ENCODE results near the gene ITGA1.
"Not testable (repeated sequence)": the region's sequence is repeated elsewhere in the genome, so short reads cannot be mapped to it uniquely, and the experiment has no call there.

ITGA1 gene

DNA sequence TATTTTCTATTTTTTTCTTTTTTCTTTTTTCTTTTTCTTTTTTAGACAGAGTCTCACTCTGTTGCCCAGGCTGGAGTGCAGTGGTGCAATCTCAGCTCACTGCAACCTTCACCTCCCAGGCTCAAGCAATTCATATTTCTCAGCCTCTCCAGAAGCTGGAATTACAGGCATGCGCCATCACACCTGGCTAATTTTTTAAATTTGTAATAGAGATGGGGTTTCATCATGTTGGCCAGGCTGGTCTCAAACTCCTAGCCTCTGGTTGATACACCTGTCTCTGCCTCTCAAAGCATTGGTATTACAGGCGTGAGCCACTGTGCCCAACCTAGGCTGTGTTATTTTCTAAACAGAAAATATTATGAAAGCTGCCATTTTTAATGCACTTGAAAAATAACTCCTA lies 78.3 kb downstream of the ITGA1 start:
- not testable (repeated sequence) for DNase-seq (ENCODE audit: low spot score)

DNA sequence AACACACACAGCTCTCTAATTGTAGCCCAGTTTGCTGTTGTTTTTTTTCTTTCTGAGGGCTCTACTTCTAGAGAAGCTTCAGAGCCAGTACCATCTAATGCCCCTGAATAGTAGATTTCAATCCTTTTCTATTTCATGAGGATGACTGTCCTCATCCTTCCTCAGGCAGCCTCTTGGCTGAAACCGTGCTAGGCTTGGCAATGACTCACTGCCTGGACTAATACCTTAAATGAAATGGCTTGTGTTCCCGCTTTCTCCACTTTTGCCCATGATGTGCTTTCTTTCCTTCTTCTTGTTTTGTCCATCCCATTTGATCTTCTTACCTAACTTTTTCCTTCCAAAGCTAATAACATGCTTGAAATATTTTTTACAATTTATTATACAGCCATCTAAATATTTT lies 80.1 kb downstream of the ITGA1 start:
- DNase-seq (ENCODE audit: low spot score), result no peak

DNA sequence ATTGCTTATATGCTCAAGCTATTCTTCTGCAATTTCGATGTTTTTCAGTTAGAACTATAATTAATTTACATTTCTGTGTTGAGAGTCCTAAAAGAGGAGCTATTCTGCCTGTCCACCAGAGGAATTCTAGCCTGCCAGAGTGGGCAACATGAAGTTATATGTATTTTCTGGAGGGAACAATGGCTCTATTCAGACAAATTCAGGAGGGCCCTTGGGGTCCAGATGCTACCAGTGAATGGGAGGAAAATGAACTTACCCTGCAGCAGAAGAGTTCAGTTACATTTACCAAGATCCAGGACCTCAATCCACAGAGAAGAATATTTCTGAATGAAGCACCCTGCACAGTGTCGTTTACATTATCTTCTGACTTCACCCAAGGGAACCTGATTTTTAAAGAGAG lies 80.7 kb downstream of the ITGA1 start:
- DNase-seq (ENCODE audit: low spot score), result no peak

DNA sequence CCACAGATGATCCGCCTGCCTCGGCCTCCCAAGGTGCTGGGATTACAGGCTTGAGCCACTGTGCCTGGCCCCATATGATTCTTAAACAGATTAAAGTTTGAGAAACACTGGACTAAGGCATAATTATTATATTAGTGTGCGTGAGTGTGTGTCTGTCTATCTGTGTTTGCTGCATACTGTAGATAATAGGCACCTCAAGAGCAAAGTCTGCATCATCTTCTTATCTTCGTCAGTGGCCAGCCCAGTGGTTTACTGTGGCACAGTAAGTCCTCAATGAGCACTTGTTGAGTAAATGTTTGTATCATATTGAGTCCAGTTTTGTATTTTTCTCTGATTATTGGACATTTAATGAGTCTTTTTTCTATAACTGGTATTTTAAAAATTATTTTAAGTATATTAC lies 81.7 kb downstream of the ITGA1 start:
- DNase-seq (ENCODE audit: low spot score), result no peak

DNA sequence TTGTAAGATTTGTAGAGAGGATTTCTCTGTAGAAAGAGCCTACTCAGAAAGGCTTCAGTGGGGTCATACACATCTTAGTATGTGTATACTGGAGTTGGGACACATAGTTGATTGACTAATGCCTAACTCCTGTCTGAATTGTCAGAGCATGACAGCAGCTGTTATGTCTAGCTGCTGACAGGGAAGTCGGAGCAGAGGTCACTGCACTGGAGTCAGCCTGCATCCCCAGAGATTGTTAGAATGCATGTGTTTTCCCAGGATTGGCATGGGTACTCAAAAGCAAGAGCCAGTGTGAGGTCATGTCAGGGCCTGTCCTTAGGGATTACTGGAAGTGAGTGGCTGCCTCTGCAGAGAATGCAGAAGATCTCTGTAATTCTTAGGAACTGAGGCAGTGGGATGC lies 82.7 kb downstream of the ITGA1 start:
- no peak for DNase-seq (ENCODE audit: low spot score)

DNA sequence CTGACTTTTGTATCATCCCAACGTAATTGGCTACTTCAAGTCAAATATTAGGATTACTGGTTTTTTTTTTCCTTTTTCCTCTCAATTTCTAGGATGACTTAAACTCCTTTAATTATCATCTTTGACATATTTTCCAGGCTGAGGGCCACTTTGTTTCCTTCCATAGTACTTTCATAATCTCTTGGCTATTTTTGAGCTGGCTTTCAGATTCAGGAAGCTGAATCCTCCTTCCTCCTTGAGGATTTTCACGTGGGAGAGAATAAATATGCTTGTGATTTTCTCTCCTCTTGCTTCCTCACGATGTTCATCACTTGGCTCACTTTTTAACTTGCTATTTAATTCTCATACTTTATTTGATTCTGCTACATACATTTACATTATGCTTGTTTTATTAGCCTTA lies 88.1 kb downstream of the ITGA1 start:
- DNase-seq (ENCODE audit: low spot score), result no peak

DNA sequence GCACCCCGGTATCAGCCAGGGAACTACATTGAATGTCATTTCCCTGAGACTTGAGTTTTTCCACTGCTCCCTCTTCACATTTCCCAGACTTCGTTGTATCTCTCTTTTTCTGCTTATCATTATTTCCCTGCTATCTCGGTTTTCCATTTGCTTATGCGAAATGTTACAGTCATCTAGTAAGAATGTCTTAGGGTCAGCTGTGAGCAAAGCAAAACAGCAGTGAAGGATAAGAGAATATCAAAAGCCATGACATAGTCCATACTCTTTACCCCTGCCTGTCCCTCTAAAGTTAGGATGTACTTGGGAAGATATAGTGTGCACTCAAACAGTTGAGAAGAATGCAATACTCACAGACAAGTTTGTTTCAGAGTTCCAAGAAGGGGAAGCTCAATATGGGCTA lies 88.7 kb downstream of the ITGA1 start:
- DNase-seq (ENCODE audit: low spot score), result no peak

DNA sequence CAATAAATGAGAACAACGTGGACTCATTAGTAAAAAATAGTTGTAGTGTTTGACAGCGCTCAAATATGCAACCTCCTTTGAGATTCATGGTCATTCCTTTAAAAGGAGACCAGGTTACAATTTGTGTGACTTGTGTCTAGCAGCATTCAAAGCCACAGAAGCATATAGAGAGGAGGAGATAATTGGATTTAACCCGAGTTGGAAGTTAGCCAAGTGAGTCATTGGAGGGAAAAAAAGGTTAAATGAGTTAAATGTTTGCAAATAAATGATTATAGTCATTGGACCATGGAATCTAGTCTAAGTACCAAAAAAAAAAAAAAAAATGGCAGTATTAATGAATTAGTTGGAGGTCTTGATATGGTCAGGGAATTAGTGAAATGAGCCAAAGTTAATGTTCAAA lies 90.9 kb downstream of the ITGA1 start:
- DNase-seq (ENCODE audit: low spot score), result no peak

DNA sequence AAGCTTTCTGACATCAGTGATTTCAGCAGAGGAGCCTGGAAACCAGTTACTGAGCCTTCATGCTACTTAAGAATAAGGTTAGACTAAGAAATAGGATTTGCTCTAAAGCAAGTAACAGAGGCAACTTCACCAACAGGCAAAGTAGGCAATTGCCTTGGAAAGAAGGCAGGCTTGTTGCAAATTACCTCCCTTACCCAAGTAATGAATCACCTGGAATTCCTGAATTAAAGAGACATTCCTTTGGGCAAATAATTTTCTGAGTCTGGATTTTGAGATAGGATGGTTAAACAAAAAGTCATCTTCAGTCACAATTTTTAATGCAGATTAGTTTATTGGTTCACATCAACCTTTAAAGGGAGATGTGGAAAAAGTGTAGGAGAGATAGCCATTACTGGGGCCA lies 92.8 kb downstream of the ITGA1 start:
- DNase-seq (ENCODE audit: low spot score), result no peak

DNA sequence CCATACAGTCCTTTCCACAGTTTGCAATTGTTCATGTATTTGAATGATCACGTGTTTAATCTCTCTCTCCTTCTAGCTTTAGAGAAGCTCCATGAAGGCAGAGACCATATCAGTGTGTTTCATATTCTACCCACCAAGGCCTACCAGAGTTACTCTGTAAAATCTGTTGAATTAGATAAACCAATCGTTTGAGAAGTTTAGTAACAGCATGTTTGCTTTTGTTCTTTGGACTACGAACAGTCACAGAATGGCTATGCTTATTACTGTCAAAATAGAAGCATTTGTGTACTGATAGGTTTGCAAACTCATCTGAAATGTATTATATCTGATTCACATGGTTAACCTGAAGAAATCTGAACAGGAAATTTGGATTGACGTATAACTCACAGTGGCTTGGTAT lies 93.8 kb downstream of the ITGA1 start:
- no peak for DNase-seq (ENCODE audit: low spot score)

DNA sequence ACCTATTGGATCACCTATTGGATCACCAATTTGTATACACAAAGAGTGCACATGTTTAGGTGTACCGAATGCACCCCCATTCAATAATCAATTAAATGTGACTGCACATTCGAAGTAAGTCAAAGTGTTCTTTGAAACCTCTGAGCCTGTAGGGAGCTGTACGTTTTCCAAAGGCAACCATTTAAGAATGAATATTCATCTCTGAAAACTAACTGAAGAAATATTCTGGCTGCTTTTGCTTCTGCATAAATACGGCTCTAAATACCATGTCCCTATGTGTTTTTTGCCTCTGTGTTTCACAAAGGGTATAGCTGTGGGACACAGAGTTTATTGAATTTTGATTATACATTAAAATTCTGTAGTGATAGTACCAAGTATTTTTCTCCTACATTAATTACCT lies 95.4 kb downstream of the ITGA1 start:
- no peak for DNase-seq (ENCODE audit: low spot score)

DNA sequence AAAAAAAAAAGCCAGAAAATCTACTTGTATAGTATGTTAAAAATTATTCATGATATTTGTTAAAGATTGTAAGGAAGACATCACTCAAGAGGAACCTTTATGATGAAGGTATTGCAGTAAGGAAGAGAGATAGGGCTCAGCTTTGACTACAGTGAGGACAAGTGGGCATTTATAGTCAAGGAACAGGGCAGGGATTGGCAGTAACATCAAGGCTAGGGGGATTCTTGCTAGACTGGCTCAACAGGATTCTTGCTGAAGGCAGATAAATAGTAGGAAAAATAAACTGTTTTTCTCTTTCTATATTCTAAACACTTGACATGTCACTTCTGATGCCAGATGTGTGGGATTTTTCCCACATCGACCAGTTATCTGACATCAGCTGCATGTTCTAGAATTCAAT lies 96.7 kb downstream of the ITGA1 start:
- no peak for DNase-seq (ENCODE audit: low spot score)

DNA sequence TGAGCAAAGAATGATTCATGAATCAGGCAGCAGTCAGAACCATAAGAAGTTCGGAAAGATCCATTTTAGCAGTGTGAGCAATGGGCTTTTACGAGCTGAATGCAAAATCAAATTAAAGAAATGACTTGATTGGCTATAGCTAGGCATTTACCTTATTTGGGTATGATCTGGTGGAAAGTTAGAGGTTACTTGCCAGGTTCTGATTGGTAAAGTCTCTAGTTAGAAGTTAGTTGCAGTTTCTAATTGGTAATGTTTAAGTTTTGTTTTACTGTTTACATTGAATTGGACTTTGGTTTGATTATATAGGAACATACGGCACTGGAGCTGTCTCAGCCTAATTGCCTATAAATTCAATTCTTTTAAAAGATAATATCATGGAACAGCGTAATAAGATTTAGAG lies 97.9 kb downstream of the ITGA1 start:
- no peak for DNase-seq (ENCODE audit: low spot score)

DNA sequence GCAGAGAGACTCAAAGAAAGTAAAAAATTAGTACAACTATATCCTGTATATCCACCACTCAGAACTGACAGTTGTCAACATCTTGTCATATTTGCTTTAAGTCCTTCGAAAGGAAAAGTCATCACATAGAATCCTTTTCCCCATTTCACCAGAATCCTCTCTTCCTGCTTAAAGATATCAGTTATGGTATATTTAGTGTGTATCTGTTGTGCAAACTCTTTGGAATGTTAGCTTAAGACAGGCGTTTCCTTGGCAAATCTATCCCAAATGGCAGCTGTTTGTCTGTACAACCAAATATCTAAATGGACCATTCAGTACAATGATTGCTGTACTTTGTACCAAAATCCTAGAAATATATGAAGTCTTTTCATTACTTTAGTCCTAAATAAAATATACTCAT lies 98.5 kb downstream of the ITGA1 start:
- DNase-seq (ENCODE audit: low spot score), result no peak

DNA sequence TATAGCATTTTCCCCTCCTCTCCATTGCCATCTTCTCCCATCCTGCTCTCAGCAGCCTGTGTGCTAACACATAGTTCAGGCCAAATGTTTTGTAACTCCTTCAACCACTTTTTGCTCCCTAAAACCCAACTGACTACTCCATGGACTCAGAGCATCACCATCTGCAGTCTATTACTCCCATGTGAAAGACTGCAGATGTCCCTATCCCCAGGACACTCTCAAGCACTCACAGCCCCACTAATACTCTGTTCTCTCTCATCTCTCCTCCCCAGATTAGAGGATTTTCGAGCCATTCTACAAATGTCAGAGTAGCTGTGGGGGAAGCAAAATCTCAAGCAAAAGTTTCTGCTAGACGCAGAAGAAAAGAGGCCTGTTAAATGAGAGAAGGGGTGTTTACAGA lies 99.3 kb downstream of the ITGA1 start:
- no peak for DNase-seq (ENCODE audit: low spot score)

DNA sequence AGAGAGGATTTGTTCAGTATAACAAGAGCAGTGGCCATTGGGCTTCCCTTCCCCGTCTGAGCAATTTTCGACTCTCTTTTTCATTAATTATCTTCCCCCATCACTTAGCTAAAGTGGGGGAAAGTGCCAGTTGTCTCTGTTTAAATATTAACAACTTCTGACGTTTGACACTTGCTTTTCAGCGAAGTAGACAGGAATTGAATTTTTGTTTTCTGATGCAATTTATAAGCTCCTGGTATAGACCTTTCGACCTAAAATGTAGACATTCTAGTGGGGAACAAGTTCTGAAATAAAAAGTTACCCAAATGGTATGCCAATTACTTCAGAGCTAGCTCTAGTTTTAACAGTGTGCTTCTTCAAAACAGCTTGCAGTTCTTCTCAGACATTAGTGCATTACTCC lies 100.6 kb downstream of the ITGA1 start:
- DNase-seq (ENCODE audit: low spot score), result no peak

DNA sequence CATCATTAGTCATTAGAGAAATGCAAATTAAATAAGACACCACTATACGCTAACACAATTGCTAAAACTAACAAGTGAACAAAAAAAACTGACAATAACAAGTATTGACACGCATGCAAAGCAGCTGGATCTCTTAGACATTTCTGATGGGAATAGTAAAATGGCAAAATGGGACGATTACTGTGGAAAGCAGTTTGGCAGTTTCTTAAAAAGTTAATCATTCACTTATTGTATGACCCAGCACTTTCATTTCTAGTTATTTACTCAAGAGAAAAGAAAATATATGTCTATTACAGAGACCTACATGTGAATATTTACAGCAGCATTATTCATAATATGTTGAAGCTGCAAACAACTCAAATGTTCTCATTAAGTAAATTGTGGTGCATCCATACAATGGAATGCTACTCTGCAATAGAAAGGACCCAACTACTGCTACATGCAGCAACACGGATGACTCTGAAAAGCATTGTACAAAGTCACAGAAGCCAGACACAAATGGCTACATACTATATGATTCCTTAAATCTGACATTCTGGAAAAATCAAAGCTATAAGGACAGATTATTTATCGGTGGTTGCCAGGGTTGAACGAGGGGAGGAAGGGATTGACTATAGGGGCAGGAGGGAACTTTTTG lies 104.6 kb downstream of the ITGA1 start:
- no peak for DNase-seq (ENCODE audit: low spot score)

DNA sequence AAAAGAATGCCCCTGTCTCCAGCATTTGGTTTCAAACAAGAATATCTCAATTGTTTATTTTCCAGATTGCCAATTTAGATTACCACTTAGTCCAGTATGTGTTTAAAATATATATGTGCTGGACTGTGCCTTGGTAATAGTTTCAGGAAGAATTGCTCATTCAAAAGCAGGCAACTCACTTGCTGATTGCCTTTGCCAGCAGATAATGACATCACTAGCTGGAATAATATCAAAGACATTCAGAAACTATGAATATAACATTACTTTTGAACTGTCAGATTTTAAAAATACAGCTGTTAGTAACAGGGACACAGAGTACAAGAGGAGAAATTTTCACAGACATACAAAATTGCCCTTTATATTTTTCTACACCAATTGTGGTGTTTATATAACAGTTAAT lies 105.4 kb downstream of the ITGA1 start:
- no peak for DNase-seq (ENCODE audit: low spot score)

DNA sequence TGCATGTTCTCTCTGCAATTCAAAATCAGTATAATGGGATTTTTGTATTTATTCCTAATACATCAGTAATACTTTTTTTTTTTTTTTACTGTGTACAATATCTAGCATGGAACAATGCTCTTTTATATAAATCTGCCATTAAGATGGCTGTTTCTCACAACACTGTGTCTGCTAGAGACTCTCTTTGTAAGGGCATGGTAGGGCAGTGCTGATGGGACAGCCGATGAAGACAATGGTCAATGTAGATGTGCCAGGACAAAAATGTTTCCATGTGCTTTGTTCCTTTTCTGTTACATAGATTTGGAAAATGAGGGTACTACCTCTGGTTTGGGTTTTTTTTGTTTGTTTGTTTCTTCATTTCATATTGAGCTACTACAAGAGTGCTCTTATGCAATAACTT lies 106.1 kb downstream of the ITGA1 start:
- DNase-seq (ENCODE audit: low spot score), result no peak

DNA sequence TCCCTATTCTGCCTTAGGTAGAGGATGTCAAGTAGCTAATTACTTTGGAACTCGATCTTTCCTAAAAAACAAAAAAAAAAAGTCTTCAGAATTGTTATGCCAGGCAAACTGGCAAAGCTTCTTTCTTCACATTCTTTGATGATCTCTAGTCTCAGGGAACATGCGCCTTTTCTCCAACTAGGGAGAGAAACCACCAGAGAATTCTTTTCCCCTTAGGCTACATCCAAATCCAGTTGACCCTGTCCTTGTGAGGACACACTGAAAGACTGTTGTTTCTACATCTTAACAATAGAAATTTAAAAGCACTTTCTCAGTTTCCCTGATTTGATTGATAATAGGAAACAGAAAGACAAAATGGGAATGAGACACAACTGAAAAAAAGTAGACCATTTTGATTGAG lies 106.7 kb downstream of the ITGA1 start:
- no peak for DNase-seq (ENCODE audit: low spot score)

DNA sequence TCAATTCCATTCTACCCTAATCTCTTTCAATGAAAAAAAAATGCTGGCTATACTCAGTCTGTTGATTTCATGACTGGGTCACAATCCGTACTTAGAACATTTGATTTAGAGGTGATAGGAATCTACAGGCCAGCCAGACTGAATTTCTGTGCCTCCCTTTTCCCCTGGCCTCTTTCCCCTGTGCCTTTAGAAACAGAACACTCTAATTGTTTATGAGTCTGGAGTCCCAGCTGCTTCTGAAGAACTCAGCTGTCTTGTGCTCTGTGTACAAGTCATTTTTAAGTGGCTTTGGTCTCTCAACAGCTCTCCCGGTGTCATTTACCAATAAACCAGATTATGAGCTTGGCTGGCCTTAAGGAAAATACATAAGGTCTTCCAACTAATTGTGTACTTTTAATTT lies 107.4 kb downstream of the ITGA1 start:
- no peak for DNase-seq (ENCODE audit: low spot score)

DNA sequence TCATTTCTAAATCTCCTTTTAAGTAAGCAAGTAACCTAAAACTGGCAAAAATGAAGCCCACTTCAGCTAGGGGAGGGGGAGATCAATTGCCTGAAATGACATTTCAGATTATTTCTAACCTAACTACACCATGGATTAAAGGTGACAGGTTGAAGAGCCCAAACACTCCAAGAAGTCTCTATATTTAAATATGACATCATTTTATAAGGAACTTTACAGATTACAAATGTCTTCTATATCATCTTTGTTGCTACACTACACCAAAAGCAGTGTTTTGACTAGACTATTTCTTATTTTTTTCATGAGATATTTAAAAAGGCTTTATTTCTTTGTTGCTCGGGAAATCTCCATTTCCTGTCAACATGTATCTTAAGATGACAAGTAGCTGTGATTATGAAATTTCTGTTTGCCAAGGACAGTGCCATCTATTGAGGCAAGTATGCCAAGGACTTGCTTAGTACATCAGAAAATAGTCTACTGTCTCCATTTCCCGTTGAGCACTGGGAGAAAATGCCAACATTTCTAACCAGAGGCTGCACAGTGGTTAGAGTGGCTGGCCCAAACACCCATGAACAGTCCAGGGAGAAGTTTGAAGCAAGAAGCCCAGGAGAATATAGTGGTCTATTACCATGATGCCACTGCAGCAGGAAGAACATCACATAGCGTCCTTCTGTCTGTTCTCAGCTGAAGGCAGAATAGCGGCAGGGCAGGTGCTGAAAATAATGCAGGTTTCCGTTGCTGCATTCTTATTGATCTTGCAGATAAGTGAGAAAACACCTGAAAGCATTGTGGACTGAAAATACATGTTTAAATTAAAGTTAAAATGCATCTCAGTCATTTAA lies 108.1 kb downstream of the ITGA1 start:
- DNase-seq (ENCODE audit: low spot score), result no peak

DNA sequence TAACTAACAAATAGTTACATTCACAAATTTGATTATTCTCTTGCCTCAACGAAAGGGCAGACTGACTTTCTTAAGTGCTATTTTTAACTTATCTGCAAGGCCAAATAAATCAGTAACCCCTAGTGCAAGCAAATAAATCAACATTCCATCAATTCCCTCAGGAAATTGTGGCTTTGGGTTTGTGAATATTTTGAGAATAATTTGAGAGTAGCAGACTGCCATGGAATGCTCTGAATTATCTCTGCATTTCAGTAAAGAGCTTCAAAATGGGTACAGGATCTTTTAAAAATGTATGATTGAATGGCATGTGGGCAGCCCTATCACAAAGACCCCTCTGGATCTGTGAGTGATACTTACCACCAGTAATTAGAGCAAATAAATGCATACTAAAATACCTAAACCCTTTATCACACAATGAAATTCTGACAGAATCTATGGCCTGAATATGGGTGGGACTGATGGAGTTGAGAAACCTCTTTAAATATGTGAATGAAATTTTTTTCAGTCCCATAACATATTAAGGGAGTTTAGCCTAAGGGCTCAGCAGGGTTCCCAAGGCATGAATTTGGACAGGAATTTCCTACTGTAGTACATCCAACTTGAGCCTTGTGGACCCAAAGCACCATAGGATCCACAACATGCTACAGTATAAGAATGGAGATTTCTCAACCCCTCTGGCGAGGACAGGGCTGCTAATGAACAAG lies 109.0 kb downstream of the ITGA1 start:
- DNase-seq (ENCODE audit: low spot score), result no peak

Measured in CD4-positive, alpha-beta T cell treated with Interleukin-15 for 4 hours (primary cell).